Breast epithelium (tissue), 3 donors: ENCODE data around the gene CBX6.

Experiments
- CTCF ChIP-seq, 3 donors: fragments of 450-650 bp; IDR thresholded peaks; one replicate each; pipeline ENCODE4 v1.5.1; 2016 to 2017; ENCODE audit warnings: antibody characterized with exemption in 3 of 3, mild to moderate bottlenecking in 3 of 3, moderate library complexity in 3 of 3
- POLR2A ChIP-seq: fragments of 450-650 bp; IDR thresholded peaks from one replicate; pipeline ENCODE4 v1.6.1; 2016; ENCODE audit warnings: antibody characterized with exemption, mild to moderate bottlenecking, moderate library complexity
- POLR2AphosphoS5 ChIP-seq, 3 donors: sonication (generic); formaldehyde crosslinking; IDR thresholded peaks; one replicate each; pipeline ENCODE4 v1.6.1; 2017; ENCODE audit warnings: antibody characterized with exemption in 3 of 3

GRCh38 chr22:38900677-38901076 is 28.7 kb upstream of the CBX6 start:
- TF ChIP-seq POLR2A (no peak), CTCF (IDR thresholded peaks at IDR 0.05) (no peak), POLR2AphosphoS5 (IDR thresholded peaks at IDR 0.05) (no peak)
